Neural progenitor cell (in vitro differentiated cells): ENCODE results near the gene DOCK4.

ENCODE experiments used
- CTCF ChIP-seq: fragments of 200-600 bp; sonication (generic); IDR thresholded peaks from 2 replicates; pipeline ENCODE4 v1.5.1; 2017; ENCODE audit warnings: antibody characterized with exemption, mild to moderate bottlenecking
- EZH2phosphoT487 ChIP-seq: fragments of 200-600 bp; sonication (generic); IDR thresholded peaks from 2 replicates; pipeline ENCODE4 v1.6.1; 2017; ENCODE audit warnings: antibody characterized with exemption

GRCh38 chr7:111839261-111839660, 366.9 kb downstream of the DOCK4 start:
- no peak for TF ChIP-seq CTCF
- no peak for TF ChIP-seq EZH2phosphoT487
